Measurements from ENCODE around the gene LHX3.

LHX3 gene

DNA sequence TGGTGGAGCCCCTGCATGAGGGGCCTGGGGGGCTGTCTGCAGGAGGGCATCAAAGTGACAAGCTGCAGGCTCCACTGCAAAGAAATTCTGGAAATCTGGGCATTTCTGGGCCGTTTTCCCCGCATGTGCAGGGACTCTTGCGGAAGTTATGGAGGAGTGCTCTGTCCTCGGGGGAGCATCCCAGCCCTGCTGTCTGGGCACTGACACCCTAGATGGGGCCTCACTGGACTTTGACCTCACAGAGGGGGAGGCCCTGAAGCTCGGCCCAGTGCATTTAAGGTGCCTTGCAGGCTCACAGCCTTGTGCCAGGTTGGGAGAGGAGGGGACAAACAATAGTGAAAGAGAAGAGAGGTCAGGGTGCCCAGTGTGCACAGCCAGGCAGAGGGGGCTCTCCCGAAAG, 35.4 kb downstream of the LHX3 start:
- TF ChIP-seq BACH2 (CRISPR knock-in tag; IDR thresholded peaks at IDR 0.05; ENCODE audit: borderline replicate concordance) (no peak), ARNTL (CRISPR knock-in tag; IDR thresholded peaks at IDR 0.05; ENCODE audit: borderline replicate concordance, low read depth) (no peak), ZFP30 (CRISPR knock-in tag; IDR thresholded peaks at IDR 0.05) (no peak), ZNF565 (CRISPR knock-in tag; conservative IDR thresholded peaks at IDR 0.05; ENCODE audit: low read depth) (no peak), TCF4 (CRISPR knock-in tag; IDR thresholded peaks at IDR 0.05; ENCODE audit: borderline replicate concordance) (no peak), ISL1 (CRISPR knock-in tag; IDR thresholded peaks at IDR 0.05) (no peak), ZNF8 (CRISPR knock-in tag; IDR thresholded peaks at IDR 0.05) (no peak), GLIS3 (CRISPR knock-in tag; IDR thresholded peaks at IDR 0.05) (no peak), ZC3H10 (CRISPR knock-in tag; IDR thresholded peaks at IDR 0.05) (no peak), RARB (CRISPR knock-in tag; IDR thresholded peaks at IDR 0.05) (no peak), OSR1 (CRISPR knock-in tag; IDR thresholded peaks at IDR 0.05) (no peak), CSDC2 (CRISPR knock-in tag; IDR thresholded peaks at IDR 0.05) (no peak), TOX (CRISPR knock-in tag; IDR thresholded peaks at IDR 0.05; ENCODE audit: borderline replicate concordance) (no peak)
- TF ChIP-seq, protein P1, sequence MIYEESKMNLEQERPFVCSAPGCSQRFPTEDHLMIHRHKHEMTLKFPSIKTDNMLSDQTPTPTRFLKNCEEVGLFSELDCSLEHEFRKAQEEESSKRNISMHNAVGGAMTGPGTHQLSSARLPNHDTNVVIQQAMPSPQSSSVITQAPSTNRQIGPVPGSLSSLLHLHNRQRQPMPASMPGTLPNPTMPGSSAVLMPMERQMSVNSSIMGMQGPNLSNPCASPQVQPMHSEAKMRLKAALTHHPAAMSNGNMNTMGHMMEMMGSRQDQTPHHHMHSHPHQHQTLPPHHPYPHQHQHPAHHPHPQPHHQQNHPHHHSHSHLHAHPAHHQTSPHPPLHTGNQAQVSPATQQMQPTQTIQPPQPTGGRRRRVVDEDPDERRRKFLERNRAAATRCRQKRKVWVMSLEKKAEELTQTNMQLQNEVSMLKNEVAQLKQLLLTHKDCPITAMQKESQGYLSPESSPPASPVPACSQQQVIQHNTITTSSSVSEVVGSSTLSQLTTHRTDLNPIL (CRISPR knock-in tag; IDR thresholded peaks at IDR 0.05; ENCODE audit: low read depth) = no peak
- TF ChIP-seq, protein P2, sequence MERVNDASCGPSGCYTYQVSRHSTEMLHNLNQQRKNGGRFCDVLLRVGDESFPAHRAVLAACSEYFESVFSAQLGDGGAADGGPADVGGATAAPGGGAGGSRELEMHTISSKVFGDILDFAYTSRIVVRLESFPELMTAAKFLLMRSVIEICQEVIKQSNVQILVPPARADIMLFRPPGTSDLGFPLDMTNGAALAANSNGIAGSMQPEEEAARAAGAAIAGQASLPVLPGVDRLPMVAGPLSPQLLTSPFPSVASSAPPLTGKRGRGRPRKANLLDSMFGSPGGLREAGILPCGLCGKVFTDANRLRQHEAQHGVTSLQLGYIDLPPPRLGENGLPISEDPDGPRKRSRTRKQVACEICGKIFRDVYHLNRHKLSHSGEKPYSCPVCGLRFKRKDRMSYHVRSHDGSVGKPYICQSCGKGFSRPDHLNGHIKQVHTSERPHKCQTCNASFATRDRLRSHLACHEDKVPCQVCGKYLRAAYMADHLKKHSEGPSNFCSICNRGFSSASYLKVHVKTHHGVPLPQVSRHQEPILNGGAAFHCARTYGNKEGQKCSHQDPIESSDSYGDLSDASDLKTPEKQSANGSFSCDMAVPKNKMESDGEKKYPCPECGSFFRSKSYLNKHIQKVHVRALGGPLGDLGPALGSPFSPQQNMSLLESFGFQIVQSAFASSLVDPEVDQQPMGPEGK (CRISPR knock-in tag; IDR thresholded peaks at IDR 0.05; ENCODE audit: borderline replicate concordance) = no peak
- TF ChIP-seq, protein P3, sequence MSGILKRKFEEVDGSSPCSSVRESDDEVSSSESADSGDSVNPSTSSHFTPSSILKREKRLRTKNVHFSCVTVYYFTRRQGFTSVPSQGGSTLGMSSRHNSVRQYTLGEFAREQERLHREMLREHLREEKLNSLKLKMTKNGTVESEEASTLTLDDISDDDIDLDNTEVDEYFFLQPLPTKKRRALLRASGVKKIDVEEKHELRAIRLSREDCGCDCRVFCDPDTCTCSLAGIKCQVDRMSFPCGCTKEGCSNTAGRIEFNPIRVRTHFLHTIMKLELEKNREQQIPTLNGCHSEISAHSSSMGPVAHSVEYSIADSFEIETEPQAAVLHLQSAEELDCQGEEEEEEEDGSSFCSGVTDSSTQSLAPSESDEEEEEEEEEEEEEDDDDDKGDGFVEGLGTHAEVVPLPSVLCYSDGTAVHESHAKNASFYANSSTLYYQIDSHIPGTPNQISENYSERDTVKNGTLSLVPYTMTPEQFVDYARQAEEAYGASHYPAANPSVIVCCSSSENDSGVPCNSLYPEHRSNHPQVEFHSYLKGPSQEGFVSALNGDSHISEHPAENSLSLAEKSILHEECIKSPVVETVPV (CRISPR knock-in tag; IDR thresholded peaks at IDR 0.05) = no peak
- ATAC-seq = no peak; the same call in 2 of the 3 replicates

DNA sequence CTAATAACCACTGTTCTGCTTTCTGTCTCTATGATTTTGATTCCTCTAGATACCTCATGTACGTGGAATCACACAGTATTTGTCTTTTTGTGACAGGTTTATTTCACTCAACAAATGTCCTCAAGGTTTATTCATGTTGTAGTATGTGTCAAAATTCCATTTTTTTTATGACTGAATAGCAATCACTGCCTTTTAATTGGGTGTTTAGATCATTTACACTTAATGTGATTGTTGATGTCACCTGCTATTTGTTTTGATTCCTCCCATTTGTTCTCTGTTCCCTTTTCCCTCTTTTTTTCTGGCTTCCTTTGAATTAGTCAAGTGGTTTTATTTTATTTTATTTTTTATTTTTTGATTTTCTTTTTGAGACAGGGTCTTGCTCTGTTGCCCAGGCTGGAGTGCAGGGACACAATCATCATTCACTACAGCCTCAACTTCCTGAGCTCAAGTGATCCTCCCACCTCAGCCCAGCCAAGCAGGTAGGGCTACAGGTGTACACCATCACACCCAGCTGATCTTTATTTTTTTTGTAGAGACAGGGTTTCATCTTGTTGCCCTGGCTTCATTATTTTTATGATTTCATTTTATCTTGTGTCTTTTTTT, 41.6 kb downstream of the LHX3 start:
- no peak for TF ChIP-seq ZFP3 (CRISPR knock-in tag; IDR thresholded peaks at IDR 0.05)
- no peak for TF ChIP-seq ESRRG (CRISPR knock-in tag; IDR thresholded peaks at IDR 0.05)
- no peak for TF ChIP-seq ZNF565 (CRISPR knock-in tag; conservative IDR thresholded peaks at IDR 0.05; ENCODE audit: low read depth)
- no peak for TF ChIP-seq ARNTL (CRISPR knock-in tag; IDR thresholded peaks at IDR 0.05; ENCODE audit: borderline replicate concordance, low read depth)
- no peak for TF ChIP-seq ZNF8 (CRISPR knock-in tag; IDR thresholded peaks at IDR 0.05)
- TF ChIP-seq RARB (CRISPR knock-in tag; IDR thresholded peaks at IDR 0.05) = no peak
- TF ChIP-seq, protein P4, sequence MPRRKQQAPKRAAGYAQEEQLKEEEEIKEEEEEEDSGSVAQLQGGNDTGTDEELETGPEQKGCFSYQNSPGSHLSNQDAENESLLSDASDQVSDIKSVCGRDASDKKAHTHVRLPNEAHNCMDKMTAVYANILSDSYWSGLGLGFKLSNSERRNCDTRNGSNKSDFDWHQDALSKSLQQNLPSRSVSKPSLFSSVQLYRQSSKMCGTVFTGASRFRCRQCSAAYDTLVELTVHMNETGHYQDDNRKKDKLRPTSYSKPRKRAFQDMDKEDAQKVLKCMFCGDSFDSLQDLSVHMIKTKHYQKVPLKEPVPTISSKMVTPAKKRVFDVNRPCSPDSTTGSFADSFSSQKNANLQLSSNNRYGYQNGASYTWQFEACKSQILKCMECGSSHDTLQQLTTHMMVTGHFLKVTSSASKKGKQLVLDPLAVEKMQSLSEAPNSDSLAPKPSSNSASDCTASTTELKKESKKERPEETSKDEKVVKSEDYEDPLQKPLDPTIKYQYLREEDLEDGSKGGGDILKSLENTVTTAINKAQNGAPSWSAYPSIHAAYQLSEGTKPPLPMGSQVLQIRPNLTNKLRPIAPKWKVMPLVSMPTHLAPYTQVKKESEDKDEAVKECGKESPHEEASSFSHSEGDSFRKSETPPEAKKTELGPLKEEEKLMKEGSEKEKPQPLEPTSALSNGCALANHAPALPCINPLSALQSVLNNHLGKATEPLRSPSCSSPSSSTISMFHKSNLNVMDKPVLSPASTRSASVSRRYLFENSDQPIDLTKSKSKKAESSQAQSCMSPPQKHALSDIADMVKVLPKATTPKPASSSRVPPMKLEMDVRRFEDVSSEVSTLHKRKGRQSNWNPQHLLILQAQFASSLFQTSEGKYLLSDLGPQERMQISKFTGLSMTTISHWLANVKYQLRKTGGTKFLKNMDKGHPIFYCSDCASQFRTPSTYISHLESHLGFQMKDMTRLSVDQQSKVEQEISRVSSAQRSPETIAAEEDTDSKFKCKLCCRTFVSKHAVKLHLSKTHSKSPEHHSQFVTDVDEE (CRISPR knock-in tag; IDR thresholded peaks at IDR 0.05) = no peak
- TF ChIP-seq OSR1 (CRISPR knock-in tag; IDR thresholded peaks at IDR 0.05) = no peak
- TF ChIP-seq TCF4 (CRISPR knock-in tag; IDR thresholded peaks at IDR 0.05; ENCODE audit: borderline replicate concordance) = no peak
- TF ChIP-seq ZNF70 (CRISPR knock-in tag; IDR thresholded peaks at IDR 0.05) = no peak
- ATAC-seq = no peak

DNA sequence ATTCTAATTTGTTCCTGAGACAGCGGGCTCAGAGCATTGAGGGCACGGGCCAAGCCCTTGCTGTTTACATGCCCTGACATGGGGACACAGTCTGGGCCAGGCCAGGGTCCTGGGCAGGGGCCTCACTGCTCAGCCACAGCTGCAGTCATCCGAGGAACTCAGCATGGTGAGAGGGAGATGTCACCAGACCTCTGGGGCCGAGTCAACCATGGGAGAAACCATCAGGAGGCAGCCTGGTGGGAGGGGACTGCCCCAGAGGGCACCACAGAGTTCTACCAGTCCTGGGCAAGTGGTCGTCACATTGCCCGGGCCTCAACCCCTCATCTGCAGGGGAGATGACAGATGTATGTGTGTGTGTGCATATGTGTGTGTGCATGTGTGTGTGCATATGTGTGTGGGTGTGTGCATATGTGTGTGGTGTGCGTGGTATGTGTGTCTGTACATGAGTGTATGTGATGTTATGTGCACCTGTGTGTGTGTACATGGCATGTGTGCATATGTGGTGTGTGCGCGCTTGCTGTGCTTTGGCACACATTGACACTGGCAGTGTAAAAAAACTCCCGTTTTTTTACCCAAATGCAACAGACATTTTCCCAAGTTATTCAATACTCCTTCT, 43.8 kb downstream of the LHX3 start:
- TF ChIP-seq, protein P1 (CRISPR knock-in tag; IDR thresholded peaks at IDR 0.05; ENCODE audit: low read depth) = no peak
- TF ChIP-seq ZNF70 (CRISPR knock-in tag; IDR thresholded peaks at IDR 0.05) (no peak), ZNF565 (CRISPR knock-in tag; conservative IDR thresholded peaks at IDR 0.05; ENCODE audit: low read depth) (no peak), TOX (CRISPR knock-in tag; IDR thresholded peaks at IDR 0.05; ENCODE audit: borderline replicate concordance) (no peak), ZNF8 (CRISPR knock-in tag; IDR thresholded peaks at IDR 0.05) (no peak)
- TF ChIP-seq, protein P2 (CRISPR knock-in tag; IDR thresholded peaks at IDR 0.05; ENCODE audit: borderline replicate concordance) = no peak
- no peak for ATAC-seq
